ENCODE data around the gene PIPOX.

Gene PIPOX

GRCh38 chr17:29061036-29061435 lies 18.1 kb downstream of the PIPOX start:
- H3K4me3 ChIP-seq (replicated peaks; ENCODE audit: low read depth, low read length) = no peak overlapping the region
- TF ChIP-seq CTCF (IDR thresholded peaks at IDR 0.05; ENCODE audit: low read depth, low read length, missing control alignments) = no peak
- DNase-seq (ENCODE audit: extremely low read depth, low read depth) = no peak

GRCh38 chr17:29062215-29062614 lies 19.3 kb downstream of the PIPOX start:
- no peak for TF ChIP-seq CTCF (IDR thresholded peaks at IDR 0.05; ENCODE audit: low read depth, low read length, missing control alignments)
- H3K4me3 ChIP-seq (replicated peaks; ENCODE audit: low read depth, low read length) = no peak overlapping the region

DNA sequence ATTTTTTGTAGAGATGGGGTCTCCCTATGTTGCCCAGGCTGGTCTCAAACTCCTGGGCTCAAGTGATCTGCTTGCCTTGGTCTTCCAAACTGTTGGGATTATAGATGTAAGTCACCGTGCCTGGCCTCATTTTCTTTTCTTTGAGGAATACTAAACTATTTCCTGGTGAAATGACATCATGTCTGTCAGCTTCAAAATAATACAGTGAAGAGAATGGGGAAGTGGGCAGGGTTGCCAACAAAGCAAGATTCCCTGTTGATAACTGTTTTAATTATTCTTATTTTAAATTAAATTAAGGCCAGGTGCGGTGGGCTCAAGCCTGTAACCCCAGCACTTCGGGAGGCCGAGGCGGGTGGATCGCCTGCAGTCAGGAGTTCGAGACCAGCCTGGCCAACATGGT lies 21.1 kb downstream of the PIPOX start:
- no peak for DNase-seq (ENCODE audit: extremely low read depth, low read depth)
- H3K4me3 ChIP-seq (replicated peaks; ENCODE audit: low read depth, low read length) = no peak overlapping the region
- TF ChIP-seq CTCF (IDR thresholded peaks at IDR 0.05; ENCODE audit: low read depth, low read length, missing control alignments) = no peak

More at GRCh38 chr17:29062215-29062614, 19.3 kb downstream of the PIPOX start:
- no peak for DNase-seq (ENCODE audit: extremely low read depth, low read depth)

DNA sequence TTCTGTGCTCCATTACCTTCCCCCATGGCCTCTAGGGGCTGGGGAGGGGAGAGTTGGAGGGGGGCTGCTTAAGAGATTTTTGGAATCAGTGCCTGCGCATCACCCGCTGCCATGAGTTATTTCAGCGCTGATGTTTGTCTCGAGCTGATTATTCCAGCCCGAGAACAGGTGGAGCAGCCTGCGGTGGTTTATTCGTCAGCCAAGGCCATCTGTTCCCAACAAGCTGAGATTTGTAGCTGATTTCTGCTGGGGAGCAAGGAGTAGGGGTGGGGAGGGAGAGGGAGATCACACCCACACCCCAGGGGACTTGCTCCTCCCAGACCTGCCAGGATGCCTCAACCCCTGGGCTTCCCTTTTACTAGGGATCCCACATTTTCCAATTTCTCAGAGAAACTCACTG lies 23.1 kb downstream of the PIPOX start:
- DNase-seq (ENCODE audit: extremely low read depth, low read depth) = no peak
- TF ChIP-seq CTCF (IDR thresholded peaks at IDR 0.05; ENCODE audit: low read depth, low read length, missing control alignments) = no peak

GRCh38 chr17:29066606-29067005 lies 23.7 kb downstream of the PIPOX start:
- no peak for TF ChIP-seq CTCF (IDR thresholded peaks at IDR 0.05; ENCODE audit: low read depth, low read length, missing control alignments)
- DNase-seq (ENCODE audit: extremely low read depth, low read depth) = no peak
- H3K4me3 ChIP-seq (replicated peaks; ENCODE audit: low read depth, low read length) = no peak overlapping the region

More for the DNA sequence above, 23.1 kb downstream of the PIPOX start:
- no peak overlapping the region for H3K4me3 ChIP-seq (replicated peaks; ENCODE audit: low read depth, low read length)

DNA sequence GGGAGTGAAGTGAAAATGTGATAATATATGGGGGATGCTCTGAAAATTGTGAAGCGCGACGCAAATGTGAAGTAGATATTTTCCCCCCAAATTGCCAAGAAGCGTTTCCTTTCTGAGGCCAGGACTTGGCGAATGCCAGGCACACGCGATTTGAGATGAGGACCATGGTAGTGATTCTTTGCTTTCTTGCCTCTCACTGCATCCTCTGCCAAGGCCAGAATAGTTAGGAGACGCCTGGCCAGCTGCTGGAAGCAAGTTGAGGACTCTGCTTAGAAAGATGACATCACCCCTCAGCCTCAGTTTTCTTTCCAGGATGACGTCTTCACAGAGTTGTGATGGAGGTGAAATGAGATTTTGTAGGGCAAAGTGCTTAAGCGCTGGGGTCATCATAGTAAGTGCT lies 25.9 kb downstream of the PIPOX start:
- no peak overlapping the region for H3K4me3 ChIP-seq (replicated peaks; ENCODE audit: low read depth, low read length)
- DNase-seq (ENCODE audit: extremely low read depth, low read depth) = no peak
- no peak for TF ChIP-seq CTCF (IDR thresholded peaks at IDR 0.05; ENCODE audit: low read depth, low read length, missing control alignments)

DNA sequence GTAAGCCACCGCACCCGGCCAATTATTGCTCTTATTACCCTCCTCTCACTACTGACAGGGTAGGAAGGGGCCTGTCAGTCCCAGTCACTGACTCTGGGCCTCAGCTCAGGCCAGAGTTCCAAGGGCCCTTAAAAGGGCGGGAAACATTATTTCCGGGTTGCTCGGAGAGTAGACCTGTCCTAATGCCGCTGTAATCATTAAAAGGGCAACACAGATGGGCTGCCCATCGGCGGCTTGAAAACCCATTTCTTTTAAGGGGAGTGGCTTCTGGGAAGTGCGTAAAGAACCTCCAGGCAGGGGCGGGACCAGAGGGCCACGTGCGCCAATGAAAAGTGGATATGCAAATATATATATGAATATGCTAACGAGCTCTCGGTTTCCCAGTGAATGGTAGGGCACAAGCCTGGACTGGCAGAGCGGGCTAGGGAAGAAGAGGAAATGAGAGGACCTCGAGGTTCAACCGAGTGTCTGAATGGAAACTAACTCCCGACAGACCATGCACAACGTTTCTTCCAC lies 26.6 kb downstream of the PIPOX start:
- no peak for TF ChIP-seq CTCF (IDR thresholded peaks at IDR 0.05; ENCODE audit: low read depth, low read length, missing control alignments)
- DNase-seq (ENCODE audit: extremely low read depth, low read depth) = peak; percentile 5
- H3K4me3 ChIP-seq (replicated peaks; ENCODE audit: low read depth, low read length) = no peak overlapping the region
